Mammary epithelial cell (primary cell): ENCODE results near the gene CHSY1.

Experiments used
- EZH2 ChIP-seq: IDR thresholded peaks from 2 replicates; pipeline ENCODE4 v1.6.1; 2012; ENCODE audit warnings: low read length, inconsistent platforms, borderline replicate concordance
- TF ChIP-seq, protein P1 (sequence below), 2 donors: IDR thresholded peaks in 1 of 2; conservative IDR thresholded peaks in 1 of 2; 2 replicates each; pipeline ENCODE4 v1.5.1; 2011 to 2012; ENCODE audit warnings: inconsistent platforms in 2 of 2, low read length in 2 of 2, mild to moderate bottlenecking in 2 of 2, control low read depth in 1 of 2, low read depth in 1 of 2; ENCODE audit not compliant: insufficient read depth in 1 of 2; ENCODE audit errors: extremely low read depth in 1 of 2

- TF ChIP-seq, protein P1, sequence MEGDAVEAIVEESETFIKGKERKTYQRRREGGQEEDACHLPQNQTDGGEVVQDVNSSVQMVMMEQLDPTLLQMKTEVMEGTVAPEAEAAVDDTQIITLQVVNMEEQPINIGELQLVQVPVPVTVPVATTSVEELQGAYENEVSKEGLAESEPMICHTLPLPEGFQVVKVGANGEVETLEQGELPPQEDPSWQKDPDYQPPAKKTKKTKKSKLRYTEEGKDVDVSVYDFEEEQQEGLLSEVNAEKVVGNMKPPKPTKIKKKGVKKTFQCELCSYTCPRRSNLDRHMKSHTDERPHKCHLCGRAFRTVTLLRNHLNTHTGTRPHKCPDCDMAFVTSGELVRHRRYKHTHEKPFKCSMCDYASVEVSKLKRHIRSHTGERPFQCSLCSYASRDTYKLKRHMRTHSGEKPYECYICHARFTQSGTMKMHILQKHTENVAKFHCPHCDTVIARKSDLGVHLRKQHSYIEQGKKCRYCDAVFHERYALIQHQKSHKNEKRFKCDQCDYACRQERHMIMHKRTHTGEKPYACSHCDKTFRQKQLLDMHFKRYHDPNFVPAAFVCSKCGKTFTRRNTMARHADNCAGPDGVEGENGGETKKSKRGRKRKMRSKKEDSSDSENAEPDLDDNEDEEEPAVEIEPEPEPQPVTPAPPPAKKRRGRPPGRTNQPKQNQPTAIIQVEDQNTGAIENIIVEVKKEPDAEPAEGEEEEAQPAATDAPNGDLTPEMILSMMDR (conservative IDR thresholded peaks at IDR 0.05 in 1 of 2, IDR thresholded peaks at IDR 0.05 in 1 of 2; ENCODE audit: extremely low read depth in 1 of 2, insufficient read depth in 1 of 2, low read depth in 1 of 2, low read length in 2 of 2): no peak
- TF ChIP-seq EZH2: no peak
These were observed 73.4 kb downstream of the CHSY1 start for GRCh38 chr15:101178479-101178878.
